NCI-H2196 (cell line): ENCODE measurements around the gene DUSP7.

Source experiments
- DNase-seq: peaks from one replicate; lab custom pipeline; 2025; ENCODE audit not compliant: unreplicated experiment; lab: John Stamatoyannopoulos, UW

Gene DUSP7

GRCh38 chr3:52086976-52087663, 30.7 kb upstream of the DUSP7 start:
- no peak for DNase-seq

DNA sequence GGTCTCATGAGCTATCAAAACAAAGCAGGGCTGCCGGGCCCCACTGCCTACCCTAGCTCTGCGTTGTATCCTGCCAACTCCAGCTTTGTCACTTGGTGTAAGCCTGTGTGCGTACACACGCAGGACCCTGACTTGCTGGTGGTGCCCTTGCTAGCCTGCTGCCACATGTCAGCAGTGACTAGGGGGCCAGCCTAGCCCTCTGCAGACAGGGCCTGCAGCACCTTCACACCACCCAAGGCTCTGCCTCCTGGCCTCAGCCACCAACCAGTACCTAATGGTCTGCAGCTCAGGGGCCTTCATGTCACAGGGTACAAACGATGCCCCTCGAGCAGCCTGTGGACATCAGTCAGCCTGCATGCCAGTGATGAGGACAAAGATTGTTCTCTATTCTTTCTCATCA, 30.1 kb upstream of the DUSP7 start:
- no peak for DNase-seq

GRCh38 chr3:52085681-52086282, 29.4 kb upstream of the DUSP7 start:
- no peak for DNase-seq

DNA sequence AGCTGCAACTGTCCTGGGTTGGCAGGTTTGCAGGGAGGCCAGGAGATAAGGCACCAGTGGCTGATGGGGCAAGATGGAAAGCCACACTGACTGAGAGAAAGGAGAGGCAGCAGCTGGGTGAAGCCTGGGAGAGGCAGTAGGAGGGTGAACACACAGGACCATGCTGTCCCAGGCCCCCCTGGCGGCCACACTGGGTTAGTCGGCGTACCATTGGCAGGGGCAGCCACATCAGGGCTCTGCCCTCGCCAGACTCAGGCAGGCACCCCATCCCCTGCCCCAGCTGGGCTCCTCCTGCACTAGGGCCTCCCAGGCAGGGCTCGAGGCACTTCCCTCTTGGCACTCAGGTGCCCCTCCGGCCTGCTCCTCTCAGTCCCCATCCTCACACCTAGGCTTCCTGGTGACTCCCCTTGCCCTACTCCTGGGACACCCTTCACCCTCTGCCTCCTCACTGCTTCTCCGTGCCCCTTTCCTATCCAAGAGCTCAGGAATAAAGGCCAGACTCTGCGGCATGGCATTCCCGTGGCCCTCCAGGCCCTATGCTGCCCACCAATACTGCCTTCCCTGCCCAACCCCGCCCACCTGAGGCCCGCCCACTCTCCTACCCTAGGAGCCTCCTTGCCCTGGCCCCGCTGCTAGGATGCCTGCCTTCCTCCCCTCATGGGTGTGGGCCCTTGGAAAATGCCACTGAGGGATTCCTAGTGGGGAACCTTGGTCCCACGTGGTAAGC, 28.7 kb upstream of the DUSP7 start:
- DNase-seq: no peak

- DNase-seq: no peak
Observed at GRCh38 chr3:52084216-52084945, 28.0 kb upstream of the DUSP7 start.

GRCh38 chr3:52083556-52084087, 27.3 kb upstream of the DUSP7 start:
- DNase-seq: no peak

DNA sequence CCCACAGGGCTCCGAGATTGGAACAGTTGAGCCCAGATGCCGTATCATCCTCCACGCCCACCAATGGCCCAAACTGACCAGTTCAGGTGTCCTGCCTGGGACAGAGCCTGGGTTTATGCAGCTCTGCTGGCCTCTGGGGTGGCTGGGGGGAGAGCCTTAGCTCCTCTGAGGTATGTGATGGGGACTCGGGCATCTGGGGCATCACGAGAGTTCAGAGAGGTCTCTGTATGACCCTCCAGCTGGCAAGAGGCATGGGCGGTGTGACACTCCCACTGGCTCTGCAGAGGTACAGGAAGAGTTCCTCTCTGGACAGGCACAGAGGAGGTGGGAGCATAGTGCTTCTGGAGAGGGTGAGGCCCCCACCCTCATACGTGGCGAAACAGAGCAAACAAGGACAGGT, 26.6 kb upstream of the DUSP7 start:
- no peak for DNase-seq

DNA sequence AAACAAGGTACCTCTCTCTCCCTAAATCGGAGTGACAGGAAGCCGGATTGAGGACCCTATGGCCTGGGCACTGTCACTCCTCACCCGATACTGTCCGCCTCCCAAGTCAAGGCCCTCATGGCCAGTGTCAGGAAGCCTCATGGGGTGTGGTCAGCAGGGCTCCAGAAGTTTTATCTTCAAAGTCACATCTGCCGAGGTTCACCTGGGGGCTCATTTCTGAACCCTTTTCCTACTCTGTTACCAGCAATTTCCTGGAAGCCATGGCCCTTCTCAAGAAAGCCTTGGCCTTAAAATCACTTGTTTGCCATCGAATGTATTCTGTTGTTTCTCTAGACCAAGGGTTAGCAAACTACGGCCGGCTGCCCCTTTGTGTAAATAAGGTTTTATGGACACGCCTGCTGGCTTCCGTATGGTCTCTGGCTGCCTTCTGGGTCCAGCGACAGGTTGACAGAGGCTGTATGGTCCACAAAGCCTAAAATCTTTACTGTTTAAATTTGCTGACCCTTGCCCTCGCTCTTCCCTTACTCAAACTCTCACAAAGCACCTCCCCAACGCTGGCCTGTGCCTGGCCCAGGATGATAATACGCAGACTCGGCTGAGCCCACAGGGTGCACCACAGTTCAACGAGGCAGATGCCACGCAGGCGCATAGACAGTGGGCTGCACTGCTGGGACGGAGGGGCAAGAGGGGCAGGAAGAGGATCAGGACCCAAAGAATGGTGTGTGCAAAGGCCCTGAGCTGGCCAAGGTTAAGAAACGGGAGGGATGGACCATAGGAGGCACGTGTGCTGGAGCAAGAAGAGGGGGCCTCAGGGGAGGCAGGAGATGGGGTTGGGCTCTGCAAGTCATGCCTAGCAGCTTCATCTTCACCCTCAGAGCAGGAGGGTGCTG, 24.7 kb upstream of the DUSP7 start:
- no peak for DNase-seq

DNA sequence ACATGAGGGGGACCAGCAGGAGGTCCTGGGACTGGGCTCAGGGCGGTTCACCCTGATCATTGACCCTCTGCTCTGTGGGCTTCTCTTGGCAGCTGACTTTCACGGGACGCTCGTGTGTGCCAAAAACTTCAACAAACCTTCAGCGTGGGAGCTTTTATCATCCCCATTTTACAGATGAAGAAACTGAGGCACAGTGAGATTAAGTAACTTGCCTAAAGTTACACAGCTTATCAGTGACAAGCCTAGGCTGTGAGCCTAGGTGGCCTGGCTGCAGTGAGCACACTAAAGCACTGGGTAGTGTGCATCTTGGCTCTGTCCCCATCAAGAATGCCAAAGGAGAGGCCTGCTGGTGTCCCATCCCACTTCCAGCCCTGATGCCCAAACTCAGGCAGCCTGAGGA, 23.6 kb upstream of the DUSP7 start:
- DNase-seq: no peak

- DNase-seq: no peak
Observed at GRCh38 chr3:52078781-52079560, 22.6 kb upstream of the DUSP7 start.

- no peak for DNase-seq
Observed at GRCh38 chr3:52077925-52078324, 21.6 kb upstream of the DUSP7 start.

DNA sequence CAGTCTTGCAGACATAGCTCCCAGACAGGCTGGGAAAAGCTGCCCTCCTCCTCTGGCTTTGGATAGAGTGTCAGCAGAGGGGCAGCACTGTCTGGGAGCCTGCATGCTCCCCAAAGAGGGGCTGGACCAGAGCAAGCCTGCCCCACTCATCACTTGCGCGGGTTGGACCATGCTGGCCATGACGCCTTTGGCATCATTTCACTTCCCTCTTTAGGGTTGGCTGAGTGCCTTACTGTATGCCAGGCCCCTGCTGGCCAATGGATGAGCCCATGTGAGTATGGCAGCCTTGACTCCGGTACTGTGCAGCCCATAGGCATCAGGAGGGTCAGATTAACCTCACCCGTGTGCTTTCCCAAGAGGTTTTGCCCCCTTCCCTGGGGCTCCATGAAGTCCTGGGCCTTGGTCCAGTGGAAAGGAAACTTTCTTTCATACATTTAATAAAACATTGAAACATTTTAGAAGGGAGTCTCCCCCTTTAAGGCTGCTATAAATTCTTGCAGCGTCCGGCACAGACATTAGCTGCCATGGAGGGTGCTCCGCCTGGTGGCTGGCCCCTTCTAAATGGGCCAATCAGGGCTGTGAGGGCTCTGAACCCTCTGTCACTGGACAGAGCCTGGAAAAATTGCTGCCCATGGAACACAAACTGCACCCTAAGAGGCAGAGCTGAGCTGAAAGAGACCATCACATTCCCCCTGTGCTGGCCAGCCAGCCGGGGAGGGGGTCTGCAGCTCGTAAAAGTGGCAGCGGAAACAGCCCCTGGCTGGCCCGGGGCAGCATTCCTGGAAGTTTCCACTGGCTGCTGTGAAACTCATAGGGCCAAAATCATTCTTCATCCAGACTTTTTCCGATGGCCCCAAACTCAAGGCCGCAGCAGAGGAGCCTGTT, 20.8 kb upstream of the DUSP7 start:
- no peak for DNase-seq

DNA sequence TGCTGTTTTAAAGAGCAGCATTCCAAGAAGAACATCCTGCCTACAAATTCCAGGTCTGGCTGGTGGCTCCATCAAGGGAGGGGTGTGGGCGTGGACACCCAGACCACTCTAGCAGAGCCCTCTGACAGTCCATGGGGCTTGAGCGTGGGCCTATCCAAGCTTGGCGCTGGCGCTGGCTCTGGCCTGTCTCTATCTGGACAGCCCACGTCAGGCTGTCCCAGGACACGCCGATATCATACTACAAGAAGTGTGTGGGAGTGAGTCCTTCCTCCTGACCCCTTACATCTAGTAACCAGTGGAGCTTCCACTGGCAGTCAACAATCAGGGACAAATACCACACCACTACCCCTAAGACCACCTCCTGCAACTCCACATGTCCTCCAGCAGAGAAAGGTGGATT, 17.1 kb upstream of the DUSP7 start:
- no peak for DNase-seq

GRCh38 chr3:52072471-52072870, 16.1 kb upstream of the DUSP7 start:
- DNase-seq: no peak

DNA sequence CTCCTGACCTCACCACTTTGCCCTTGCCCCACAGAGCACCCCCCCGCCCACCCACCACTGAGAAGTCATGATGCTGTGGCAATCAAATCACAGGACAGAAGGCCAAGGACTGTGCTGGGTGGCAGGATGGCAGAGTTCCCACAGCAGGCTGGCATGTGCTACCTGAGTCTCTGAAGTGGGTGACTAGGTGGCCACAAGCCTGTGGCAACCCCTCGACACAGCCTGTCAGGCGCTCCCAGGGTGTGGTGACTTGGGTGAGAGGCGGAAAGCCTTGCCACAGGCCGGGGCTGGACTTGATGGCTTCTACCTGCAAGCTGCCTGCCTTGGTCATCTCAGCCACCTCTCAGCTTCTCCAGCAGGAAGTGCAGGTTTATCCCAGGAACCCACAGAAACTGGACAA, 15.6 kb upstream of the DUSP7 start:
- no peak for DNase-seq

- DNase-seq: no peak
Observed at GRCh38 chr3:52070724-52071621, 14.6 kb upstream of the DUSP7 start.

DNA sequence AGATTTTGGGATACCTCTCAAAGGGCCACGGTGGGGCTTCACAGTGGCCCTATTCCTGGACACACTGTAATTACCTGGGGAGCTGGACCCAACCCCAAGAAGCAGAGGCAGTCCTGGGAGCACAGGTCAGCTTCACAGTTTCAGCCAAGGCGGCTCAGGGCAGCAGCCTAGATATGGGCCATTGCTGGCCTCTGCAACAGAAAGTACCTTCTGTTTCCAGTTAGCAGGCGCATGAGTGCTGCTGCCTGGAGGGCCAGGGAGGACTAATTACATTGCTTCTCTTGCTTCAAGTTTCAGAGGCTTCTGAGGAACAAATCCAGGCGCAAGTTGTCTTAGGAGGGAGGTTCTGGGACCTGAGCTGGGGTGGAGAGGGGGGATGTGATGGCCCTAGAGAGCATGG, 13.5 kb upstream of the DUSP7 start:
- no peak for DNase-seq

DNA sequence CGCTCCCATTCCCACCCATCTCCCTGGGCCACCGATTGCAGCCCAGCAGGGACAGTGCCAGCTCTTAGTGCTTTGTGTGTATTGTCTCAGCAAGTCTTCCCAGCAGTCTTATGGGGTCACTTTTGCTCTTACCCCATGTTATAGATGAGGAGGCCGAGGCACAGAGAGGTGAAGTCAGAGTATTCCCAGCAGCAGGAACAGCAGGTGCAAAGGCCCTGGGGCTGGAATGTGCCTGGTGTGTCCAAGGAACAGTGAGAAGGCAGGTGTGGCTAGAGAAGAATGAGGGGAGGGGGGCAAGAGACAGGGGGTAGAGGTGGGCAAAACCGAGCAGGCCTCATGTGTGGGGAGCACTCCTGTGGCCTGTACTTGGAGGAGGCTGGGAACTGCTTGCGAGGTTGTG, 12.8 kb upstream of the DUSP7 start:
- DNase-seq: no peak
